Astrocyte (in vitro differentiated cells and primary cell): Measurements from ENCODE around the gene CREG2. TPM values are rescaled to one million over a fixed set of nuclear protein-coding genes. Genes with fewer than 3 reads are reported as not detected.

Experiments used
- DNase-seq: peaks from one replicate; pipeline ENCODE4 v3.0.0-alpha.2; 2010; ENCODE audit warnings: low read depth
- FAIRE-seq: peaks from 2 replicates; lab custom pipeline; 2011; peaks lifted over from hg19 to GRCh38; lab: Jason Lieb, UNC
- H2AFZ ChIP-seq: 2 replicates; pipeline ENCODE4 v1.6.0; 2012; ENCODE audit warnings: low read depth, low read length, inconsistent platforms
- H3K27ac ChIP-seq: 2 replicates; pipeline ENCODE4 v1.5.1; 2011; ENCODE audit warnings: low read depth, low read length, inconsistent platforms
- H3K27me3 ChIP-seq: 2 replicates; pipeline ENCODE4 v1.6.0; 2011; ENCODE audit warnings: low read length, inconsistent platforms; ENCODE audit not compliant: insufficient read depth
- H3K36me3 ChIP-seq: 2 replicates; pipeline ENCODE4 v1.5.1; 2011; ENCODE audit warnings: low read length, inconsistent platforms; ENCODE audit not compliant: insufficient read depth
- H3K4me1 ChIP-seq: 2 replicates; pipeline ENCODE4 v1.5.1; 2011; ENCODE audit warnings: low read length, inconsistent platforms; ENCODE audit not compliant: insufficient read depth
- H3K4me2 ChIP-seq: 2 replicates; pipeline ENCODE4 v1.6.0; 2012; ENCODE audit warnings: low read length, inconsistent platforms
- H3K4me3 ChIP-seq: 2 replicates; pipeline ENCODE4 v1.5.1; 2011; ENCODE audit warnings: low read depth, mild to moderate bottlenecking, low read length, inconsistent platforms; ENCODE audit not compliant: insufficient read depth
- H3K79me2 ChIP-seq: 2 replicates; pipeline ENCODE4 v1.6.0; 2012; ENCODE audit warnings: mild to moderate bottlenecking, low read length, inconsistent platforms; ENCODE audit not compliant: insufficient read depth
- H3K9ac ChIP-seq: 2 replicates; pipeline ENCODE4 v1.6.0; 2012; ENCODE audit warnings: mild to moderate bottlenecking, low read length, inconsistent platforms
- H3K9me3 ChIP-seq: 2 replicates; pipeline ENCODE4 v1.5.1; 2012; ENCODE audit warnings: low read depth, mild to moderate bottlenecking, low read length, inconsistent platforms; ENCODE audit not compliant: insufficient read depth
- H4K20me1 ChIP-seq: 2 replicates; pipeline ENCODE4 v1.6.0; 2012; ENCODE audit warnings: low read length, inconsistent platforms; ENCODE audit not compliant: insufficient read depth
- H3K27ac Mint-ChIP-seq: one replicate; pipeline ENCODE4 v1.8.0; 2021; ENCODE audit warnings: mild to moderate bottlenecking, mixed read lengths; ENCODE audit not compliant: unreplicated experiment
- H3K27me3 Mint-ChIP-seq: one replicate; pipeline ENCODE4 v1.8.0; 2021; ENCODE audit warnings: low read depth, mixed read lengths; ENCODE audit not compliant: unreplicated experiment
- H3K36me3 Mint-ChIP-seq: one replicate; pipeline ENCODE4 v1.8.0; 2021; ENCODE audit warnings: low read depth, mixed read lengths; ENCODE audit not compliant: unreplicated experiment
- H3K4me1 Mint-ChIP-seq: one replicate; pipeline ENCODE4 v1.8.0; 2021; ENCODE audit warnings: low read depth, mixed read lengths; ENCODE audit not compliant: unreplicated experiment
- H3K4me3 Mint-ChIP-seq: one replicate; pipeline ENCODE4 v1.8.0; 2021; ENCODE audit warnings: mild to moderate bottlenecking, moderate library complexity, mixed read lengths; ENCODE audit not compliant: unreplicated experiment
- H3K9me3 Mint-ChIP-seq: one replicate; pipeline ENCODE4 v1.8.0; 2021; ENCODE audit warnings: mild to moderate bottlenecking, mixed read lengths; ENCODE audit not compliant: unreplicated experiment
- CTCF ChIP-seq: IDR thresholded peaks from 2 replicates; pipeline ENCODE4 v1.5.1; 2011; ENCODE audit warnings: low read depth, mild to moderate bottlenecking, inconsistent platforms, low read length, moderate library complexity; ENCODE audit not compliant: insufficient read depth
- EZH2 ChIP-seq: IDR thresholded peaks from 2 replicates; pipeline ENCODE4 v1.6.1; 2012; ENCODE audit warnings: mild to moderate bottlenecking, low read length, inconsistent platforms; ENCODE audit not compliant: insufficient read depth
- total RNA-seq: library from RNA; stranded (reverse); gene quantifications from 2 replicates; pipeline ENCODE4 v1.2.1, GENCODE V29; 2021

CREG2 gene
- total RNA-seq, 1 donor from 2014 or later: 0.11 TPM

GRCh38 chr2:101416609-101417008 lies 29.3 kb upstream of the CREG2 start:
- DNase-seq: no peak
- no peak overlapping the region for H3K4me3 Mint-ChIP-seq
- Histone ChIP-seq H3K4me3 (no peak overlapping the region), H3K9me3 (no peaks in the 10 kb centered on the region), H3K9ac (no peak overlapping the region), H3K4me2 (no peak overlapping the region), H3K36me3 (no peaks in the 10 kb centered on the region), H3K4me1 (no peaks in the 10 kb centered on the region), H4K20me1 (no peaks in the 10 kb centered on the region), H3K27me3 (no peaks in the 10 kb centered on the region), H3K27ac (no peak overlapping the region), H3K79me2 (no peaks in the 10 kb centered on the region), H2AFZ (no peak overlapping the region)
- no peak for FAIRE-seq
- TF ChIP-seq CTCF (no peak), EZH2 (no peak)
- no peak overlapping the region for H3K27ac Mint-ChIP-seq
- peaks cover 10% of the 10 kb centered on the region for H3K9me3 Mint-ChIP-seq
- peaks cover 33% of the 10 kb centered on the region for H3K27me3 Mint-ChIP-seq
- H3K4me1 Mint-ChIP-seq: no peaks in the 10 kb centered on the region
- H3K36me3 Mint-ChIP-seq: no peaks in the 10 kb centered on the region

GRCh38 chr2:101415884-101416283 lies 28.6 kb upstream of the CREG2 start:
- H3K27me3 ChIP-seq: no peaks in the 10 kb centered on the region
- no peaks in the 10 kb centered on the region for H3K4me1 ChIP-seq
- Mint-ChIP-seq H3K4me3 (no peak overlapping the region), H3K9me3 (peaks cover 10% of the 10 kb centered on the region), H3K27me3 (peaks cover 36% of the 10 kb centered on the region), H3K4me1 (no peaks in the 10 kb centered on the region), H3K27ac (no peak overlapping the region), H3K36me3 (no peaks in the 10 kb centered on the region)
- H3K4me3 ChIP-seq: no peak overlapping the region
- TF ChIP-seq EZH2 (no peak), CTCF (no peak)
- H2AFZ ChIP-seq: no peak overlapping the region
- H3K27ac ChIP-seq: no peak overlapping the region
- H3K36me3 ChIP-seq: no peaks in the 10 kb centered on the region
- no peaks in the 10 kb centered on the region for H3K9me3 ChIP-seq
- no peak for FAIRE-seq
- H4K20me1 ChIP-seq: no peaks in the 10 kb centered on the region
- no peak overlapping the region for H3K4me2 ChIP-seq
- no peaks in the 10 kb centered on the region for H3K79me2 ChIP-seq
- no peak for DNase-seq
- H3K9ac ChIP-seq: no peak overlapping the region

- DNase-seq (no peak), FAIRE-seq (no peak)
- Mint-ChIP-seq H3K27ac (no peak overlapping the region), H3K27me3 (peaks cover 40% of the 10 kb centered on the region), H3K36me3 (no peaks in the 10 kb centered on the region), H3K4me3 (no peak overlapping the region), H3K4me1 (no peaks in the 10 kb centered on the region), H3K9me3 (peaks cover 10% of the 10 kb centered on the region)
- Histone ChIP-seq H3K79me2 (no peaks in the 10 kb centered on the region), H3K36me3 (no peaks in the 10 kb centered on the region), H2AFZ (no peak overlapping the region), H3K4me1 (no peaks in the 10 kb centered on the region), H3K4me3 (no peak overlapping the region), H3K9me3 (no peaks in the 10 kb centered on the region), H3K27ac (no peak overlapping the region), H3K27me3 (no peaks in the 10 kb centered on the region), H3K4me2 (no peak overlapping the region), H4K20me1 (no peaks in the 10 kb centered on the region), H3K9ac (no peak overlapping the region)
- TF ChIP-seq CTCF (no peak), EZH2 (no peak)
Observed at GRCh38 chr2:101415220-101415619, 27.9 kb upstream of the CREG2 start.
